Epithelial cell of esophagus (primary cell): ENCODE data around the gene MPRIP.
A peak's percentile ranks its signal among the peaks of the same experiment; 100 is the strongest.

Experiments
- DNase-seq: peaks from one replicate; pipeline ENCODE4 v3.0.0; 2010; ENCODE audit warnings: low read depth
- H3K4me3 ChIP-seq: 2 replicates; pipeline ENCODE4 v1.5.1; 2011; ENCODE audit warnings: mild to moderate bottlenecking, low read length, control low read depth
- CTCF ChIP-seq: IDR thresholded peaks from 2 replicates; pipeline ENCODE4 v1.5.1; 2011; ENCODE audit warnings: low read depth, mild to moderate bottlenecking, low read length, control low read depth, inconsistent platforms; ENCODE audit not compliant: insufficient read depth; ENCODE audit errors: missing control alignments

The MPRIP gene

GRCh38 chr17:17104036-17104435, 61.8 kb downstream of the MPRIP start:
- no peak for TF ChIP-seq CTCF
- no peak for DNase-seq
- no peak overlapping the region for H3K4me3 ChIP-seq

- no peak for DNase-seq
- no peak for TF ChIP-seq CTCF
Observed at GRCh38 chr17:17104494-17104893, 62.2 kb downstream of the MPRIP start.

GRCh38 chr17:17105976-17106375, 63.7 kb downstream of the MPRIP start:
- H3K4me3 ChIP-seq = no peak overlapping the region
- no peak for TF ChIP-seq CTCF
- DNase-seq = no peak

More at GRCh38 chr17:17104494-17104893, 62.2 kb downstream of the MPRIP start:
- H3K4me3 ChIP-seq = no peak overlapping the region

DNA sequence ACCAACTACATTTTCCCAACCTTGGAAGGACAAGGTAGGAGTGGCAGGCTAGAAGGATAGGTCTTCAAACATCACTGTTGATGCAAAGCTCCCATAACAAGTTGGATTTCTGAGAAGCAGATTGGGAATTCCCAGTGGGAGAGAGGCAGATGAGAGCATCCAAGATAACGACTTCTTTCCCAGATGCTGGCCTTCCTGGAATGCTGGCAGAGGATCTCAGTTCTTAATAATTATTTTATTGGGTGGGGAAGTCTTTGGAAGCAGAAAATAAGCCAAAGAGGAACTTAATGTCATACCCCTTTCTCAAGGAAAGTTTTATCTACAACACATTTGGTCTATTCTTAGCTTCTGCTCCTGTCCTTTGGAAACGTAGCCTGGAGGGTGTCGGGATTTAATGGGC, 64.5 kb downstream of the MPRIP start:
- no peak for TF ChIP-seq CTCF
- DNase-seq = no peak
- H3K4me3 ChIP-seq = no peak overlapping the region

GRCh38 chr17:17107281-17107680, 65.0 kb downstream of the MPRIP start:
- no peak for TF ChIP-seq CTCF
- DNase-seq = no peak
- no peak overlapping the region for H3K4me3 ChIP-seq

DNA sequence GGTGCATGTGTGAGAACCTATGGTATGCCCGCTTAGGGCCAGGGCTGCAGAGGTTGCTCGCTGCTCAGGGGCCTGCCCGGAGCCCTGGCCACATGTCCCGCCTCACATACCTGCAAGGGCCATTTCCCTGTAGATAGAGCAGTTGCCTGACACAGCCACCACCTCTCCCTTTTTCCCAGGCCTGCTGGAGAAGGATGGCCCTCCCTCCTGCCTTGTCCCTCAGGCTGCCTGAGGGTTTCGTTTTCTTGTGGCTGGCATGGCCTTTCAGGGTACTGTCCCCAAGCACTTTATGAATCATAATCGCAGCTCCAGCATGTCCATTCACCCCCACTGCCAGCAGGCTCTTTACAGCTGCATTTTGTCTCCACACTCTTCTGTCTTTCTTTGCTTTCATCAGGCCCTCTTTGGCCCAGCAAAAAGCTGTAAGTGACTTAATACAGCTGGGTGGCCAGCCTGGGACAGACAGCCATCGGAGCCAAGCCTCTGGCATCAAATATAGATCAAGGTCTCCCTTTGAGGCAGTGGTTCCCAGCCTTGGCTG, 65.7 kb downstream of the MPRIP start:
- H3K4me3 ChIP-seq = no peak overlapping the region
- no peak for TF ChIP-seq CTCF
- DNase-seq = peak; percentile 15

GRCh38 chr17:17108451-17109049, 66.3 kb downstream of the MPRIP start:
- DNase-seq = peak; percentile 23
- no peak overlapping the region for H3K4me3 ChIP-seq

More at GRCh38 chr17:17108451-17109049, 66.3 kb downstream of the MPRIP start:
- peak; percentile 28 for TF ChIP-seq CTCF
